ENCODE data around the gene LRRC26.
A peak's percentile ranks its signal among the peaks of the same experiment; 100 is the strongest.
"Not testable (repeated sequence)": the region's sequence is repeated elsewhere in the genome, so short reads cannot be mapped to it uniquely, and the experiment has no call there.

LRRC26 gene

DNA sequence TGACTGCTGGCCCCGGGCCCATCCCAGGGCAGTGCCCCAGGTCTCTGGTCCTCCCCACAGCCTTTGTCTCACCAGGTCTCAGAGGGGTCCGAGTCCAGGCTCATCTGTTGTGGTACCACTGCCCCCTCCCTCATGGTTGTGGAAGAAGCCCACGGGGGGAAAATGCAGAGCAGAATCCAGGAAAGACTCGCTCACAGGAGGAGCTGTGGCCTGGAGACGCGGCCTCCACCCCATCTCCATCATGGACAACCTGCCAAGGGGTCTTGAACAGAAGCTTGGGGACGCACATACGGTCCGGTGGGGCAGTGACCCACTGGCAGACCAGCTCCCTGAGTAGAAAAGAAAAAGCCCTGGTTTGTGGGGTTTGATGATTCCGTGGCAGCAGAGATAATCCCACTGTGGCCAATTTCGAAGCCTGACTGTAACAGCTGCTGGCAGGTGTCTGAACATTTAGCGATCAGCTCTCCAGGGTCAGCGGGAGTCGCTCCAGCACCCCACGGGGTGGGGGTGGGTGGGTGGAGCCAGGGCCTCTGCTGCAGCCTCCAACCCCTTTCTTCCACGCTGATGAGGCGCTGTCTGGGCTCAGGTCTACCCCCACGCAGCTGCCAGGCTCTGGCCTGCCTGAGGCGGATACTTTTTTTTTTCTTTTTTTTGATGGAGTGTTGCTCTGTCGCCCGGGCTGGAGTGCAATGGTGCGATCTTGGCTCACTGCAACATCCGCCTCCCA lies 32.8 kb downstream of the LRRC26 start:
- no peak for DNase-seq (ENCODE audit: low spot score)

DNA sequence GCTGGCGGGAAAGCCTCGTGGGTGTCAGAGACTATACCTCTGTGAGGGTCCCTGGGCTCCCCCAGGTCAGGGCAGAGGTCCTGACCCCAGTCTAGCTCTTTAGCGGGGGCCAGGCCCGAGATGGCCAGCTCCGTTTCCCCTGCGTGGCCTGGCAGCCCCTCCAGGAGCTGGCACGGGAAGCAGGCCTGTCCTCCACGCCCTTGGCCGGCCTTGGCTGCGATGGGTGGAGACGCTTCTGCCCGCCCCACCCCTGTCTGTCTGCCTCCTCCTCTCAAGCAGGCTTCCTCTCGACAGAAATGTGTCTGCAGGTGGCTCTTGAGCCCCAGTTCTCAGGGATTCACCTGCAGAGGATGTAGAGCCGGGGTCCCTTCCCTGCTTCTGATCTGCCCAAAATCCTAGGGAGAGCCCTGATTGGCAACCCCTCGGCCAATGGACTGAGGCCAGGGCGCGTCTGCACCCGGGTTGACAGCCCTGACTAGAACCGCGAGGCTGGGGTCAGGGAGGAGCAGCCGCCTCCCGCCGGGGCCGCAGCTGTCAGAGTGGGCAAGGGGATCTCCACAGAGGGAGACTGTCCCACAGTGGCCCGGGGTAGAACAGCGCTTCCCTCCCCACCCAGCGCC lies 33.5 kb downstream of the LRRC26 start:
- DNase-seq (ENCODE audit: low spot score) = no peak

GRCh38 chr9:137135154-137135553 lies 34.7 kb downstream of the LRRC26 start:
- DNase-seq (ENCODE audit: low spot score) = not testable (repeated sequence)

DNA sequence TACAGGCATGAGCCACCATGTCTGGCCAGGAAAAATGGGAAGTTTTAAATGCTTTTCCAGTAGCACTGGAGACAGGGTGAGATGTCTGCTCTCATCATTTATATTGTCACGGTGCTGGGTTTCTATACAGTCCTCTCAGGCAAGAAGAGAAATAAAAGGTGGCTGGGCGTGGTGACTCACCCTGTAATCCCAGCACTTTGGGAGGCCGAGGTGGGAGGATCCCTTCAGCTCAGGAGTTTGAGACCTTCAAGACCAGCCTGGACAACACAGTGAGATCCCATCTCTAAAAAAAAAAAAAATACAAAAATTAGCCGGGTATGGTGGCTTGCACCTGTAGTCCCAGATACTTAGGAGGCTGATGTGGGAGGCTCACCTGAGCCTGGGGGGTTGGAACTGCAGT lies 35.7 kb downstream of the LRRC26 start:
- DNase-seq (ENCODE audit: low spot score) = no peak

GRCh38 chr9:137130176-137130755 lies 39.6 kb downstream of the LRRC26 start:
- DNase-seq (ENCODE audit: low spot score) = no peak

DNA sequence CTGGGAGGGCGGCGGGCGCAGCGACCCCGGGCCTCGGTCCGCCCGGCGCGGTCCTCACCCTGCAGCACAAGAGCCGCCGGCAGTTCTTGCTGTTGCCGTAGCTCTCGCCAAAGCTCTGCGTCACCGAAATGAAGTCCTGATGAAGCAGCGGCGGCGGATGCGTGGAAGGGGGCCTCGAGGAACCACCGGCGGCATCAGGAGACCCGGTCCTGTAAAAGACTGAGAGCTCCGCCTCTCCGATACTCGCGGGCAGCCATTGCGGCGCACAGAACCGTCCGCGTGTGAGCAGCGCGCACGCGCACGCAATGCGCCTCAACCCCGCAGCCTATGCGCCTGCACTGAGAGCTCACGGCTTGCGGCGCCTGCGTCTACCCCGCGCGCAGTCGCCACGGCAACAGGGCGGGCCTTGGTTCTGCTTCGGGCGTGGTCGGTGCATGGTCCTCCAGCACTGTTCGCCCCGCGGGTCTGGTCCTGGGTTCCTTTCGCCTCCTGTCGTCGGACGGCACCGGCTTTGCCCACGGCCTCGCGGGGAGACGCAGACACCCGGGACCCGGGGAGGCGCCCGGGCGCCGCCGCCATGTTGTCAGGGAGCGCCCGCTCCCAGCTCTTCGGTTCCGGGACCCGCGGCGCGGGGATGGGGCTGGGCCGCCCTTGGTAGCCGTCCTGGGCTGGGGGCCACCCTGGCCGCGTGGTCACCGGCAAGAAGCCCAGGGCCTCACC lies 40.2 kb downstream of the LRRC26 start:
- DNase-seq (ENCODE audit: low spot score) = peak; percentile 93

DNA sequence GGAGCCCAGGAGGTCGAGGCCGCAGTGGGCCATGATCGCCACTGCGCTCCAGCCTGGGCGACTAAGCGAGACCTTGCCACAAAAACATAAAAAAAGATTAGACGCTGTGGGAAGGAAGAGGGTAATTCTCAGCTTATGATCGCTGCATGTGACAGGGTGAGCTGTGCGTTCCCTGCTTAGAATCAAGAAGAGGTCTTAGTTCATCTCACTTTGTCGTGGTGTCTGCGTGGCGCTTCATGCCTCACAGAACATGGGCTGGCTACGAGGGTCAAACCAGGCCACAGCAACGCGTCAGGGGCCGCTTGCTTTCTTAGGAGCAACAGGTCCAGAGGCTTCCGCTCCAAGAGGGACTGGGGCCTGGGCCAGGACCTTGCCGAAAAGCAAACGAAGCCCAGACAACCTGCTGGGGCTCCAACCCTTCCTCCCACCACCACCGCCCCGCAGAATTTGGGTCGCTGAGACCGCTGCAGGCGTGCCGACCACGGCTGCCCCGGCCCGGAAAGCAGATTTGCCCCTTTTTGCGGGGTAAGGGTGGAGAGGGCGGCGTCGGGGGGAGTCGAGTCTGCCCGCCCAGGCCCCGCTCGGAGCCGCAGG lies 40.9 kb downstream of the LRRC26 start:
- no peak for DNase-seq (ENCODE audit: low spot score)

DNA sequence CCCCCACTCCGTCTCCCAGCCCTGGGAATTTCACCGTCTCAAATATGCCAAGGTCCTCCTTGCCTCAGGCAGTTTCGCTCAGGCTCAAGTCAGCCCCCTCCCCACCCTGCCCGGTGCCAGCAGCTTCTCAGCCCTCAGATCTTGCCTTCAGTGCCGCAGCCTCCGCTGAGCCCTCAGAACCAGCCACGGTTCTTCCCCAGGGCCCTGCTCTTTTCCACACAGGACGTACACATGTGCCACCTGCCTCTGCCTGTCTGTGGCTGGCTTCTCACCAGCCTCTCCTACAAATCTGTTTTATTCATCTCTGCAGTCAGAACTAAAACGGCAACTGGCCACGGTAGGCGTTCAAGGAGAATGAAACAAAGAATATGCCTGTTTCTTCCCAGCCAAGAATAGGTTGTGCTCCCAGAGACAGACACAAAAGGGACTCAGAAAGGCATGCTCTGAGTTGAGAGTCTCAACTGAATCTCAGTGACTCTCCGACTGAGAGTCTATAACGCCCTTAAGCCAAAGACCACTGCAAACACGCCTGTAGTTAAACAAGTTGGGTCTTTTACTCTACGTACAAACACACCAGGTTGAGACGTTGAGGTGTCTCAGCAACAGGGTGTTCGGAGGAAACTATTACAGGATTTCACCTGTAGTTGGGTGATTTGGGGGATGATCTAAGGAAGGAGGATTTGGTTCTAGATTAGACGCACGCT lies 41.5 kb downstream of the LRRC26 start:
- no peak for DNase-seq (ENCODE audit: low spot score)

DNA sequence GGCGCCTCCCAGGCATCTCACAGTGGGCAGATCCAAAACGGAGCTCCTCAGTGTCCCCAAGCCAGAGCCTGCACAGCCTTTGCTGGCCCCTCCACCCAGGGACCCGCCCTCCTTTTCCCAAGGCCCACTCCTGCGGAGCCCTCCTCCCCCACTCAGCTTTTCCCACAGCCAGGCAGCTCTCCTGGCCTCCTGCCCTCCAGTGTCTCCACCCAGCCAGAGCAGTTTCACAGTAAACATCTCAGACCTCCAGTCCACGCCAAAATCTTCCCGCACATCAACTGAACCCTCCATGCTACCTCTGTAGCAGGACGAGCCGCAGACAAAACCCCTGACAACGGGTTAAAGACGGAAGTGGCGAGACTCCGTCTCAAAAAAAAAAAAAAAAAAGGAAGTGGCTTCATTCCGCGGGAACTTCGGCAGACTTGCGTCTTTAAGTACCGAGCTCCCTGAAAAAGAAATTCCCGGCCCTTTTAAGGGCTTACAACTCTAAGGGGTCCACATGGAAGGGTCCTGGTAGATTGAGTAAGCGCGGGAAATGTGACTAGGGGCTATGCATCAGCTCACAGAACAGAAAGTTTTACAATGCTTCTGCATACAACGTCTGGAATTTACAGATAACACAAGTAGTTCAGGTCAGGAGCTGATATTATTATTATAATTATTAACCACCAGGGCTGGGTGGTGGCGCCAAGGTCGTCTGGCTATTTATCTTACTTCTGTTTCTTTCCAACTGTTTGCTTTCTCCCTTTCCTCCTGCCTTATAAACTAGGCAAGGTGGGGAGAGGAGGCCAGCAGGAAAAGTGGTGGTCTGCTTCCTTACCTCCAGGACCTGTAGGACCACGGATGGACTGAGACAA lies 42.3 kb downstream of the LRRC26 start:
- no peak for DNase-seq (ENCODE audit: low spot score)

- no peak for DNase-seq (ENCODE audit: low spot score)
Measured at GRCh38 chr9:137126786-137127185, 43.1 kb downstream of the LRRC26 start.

- not testable (repeated sequence) for DNase-seq (ENCODE audit: low spot score)
Measured at GRCh38 chr9:137123952-137124462, 45.8 kb downstream of the LRRC26 start.

- no peak for DNase-seq (ENCODE audit: low spot score)
Measured at GRCh38 chr9:137123468-137123837, 46.4 kb downstream of the LRRC26 start.

- DNase-seq (ENCODE audit: low spot score) = not testable (repeated sequence)
Measured at GRCh38 chr9:137122796-137123467, 46.9 kb downstream of the LRRC26 start.

GRCh38 chr9:137121927-137122795 lies 47.7 kb downstream of the LRRC26 start:
- not testable (repeated sequence) for DNase-seq (ENCODE audit: low spot score)
